Activated CD4-positive, alpha-beta T cell treated with anti-CD3 and anti-CD28 coated beads, Interleukin-2, amount 10 ng/mL, durations not matched to agents 24 days and 14 days (primary cell): ENCODE data around the gene ZNF550. TPM values are rescaled to one million over a fixed set of nuclear protein-coding genes. Genes with fewer than 3 reads are reported as not detected.

Experiments
- DNase-seq: peaks from one replicate; pipeline ENCODE4 v3.0.0; 2022
- H3K27ac Mint-ChIP-seq: one replicate; pipeline ENCODE4 v1.8.0; 2022; ENCODE audit warnings: mild to moderate bottlenecking, mixed read lengths
- H3K27me3 Mint-ChIP-seq: one replicate; pipeline ENCODE4 v1.8.0; 2022; ENCODE audit warnings: mixed read lengths
- H3K36me3 Mint-ChIP-seq: one replicate; pipeline ENCODE4 v1.8.0; 2022; ENCODE audit warnings: low read depth, mild to moderate bottlenecking, mixed read lengths
- H3K4me1 Mint-ChIP-seq: one replicate; pipeline ENCODE4 v1.8.0; 2021; ENCODE audit warnings: mixed read lengths
- H3K4me3 Mint-ChIP-seq: one replicate; pipeline ENCODE4 v1.8.0; 2022; ENCODE audit warnings: mild to moderate bottlenecking, moderate library complexity, mixed read lengths
- H3K9me3 Mint-ChIP-seq: one replicate; pipeline ENCODE4 v1.8.0; 2021; ENCODE audit warnings: mixed read lengths
- intact Hi-C: fragments of 100-400 bp; cut with micrococcal nuclease; formaldehyde crosslinking; loops from one replicate; pipeline ENCODE4 v1.15.1; 2023
- total RNA-seq: library from RNA; stranded (reverse); gene quantifications from 2 replicates; pipeline ENCODE4 v1.2.3, GENCODE V29; 2022

Gene ZNF550
- total RNA-seq, result 7.4 and 9.3 TPM in 2 replicates

DNA sequence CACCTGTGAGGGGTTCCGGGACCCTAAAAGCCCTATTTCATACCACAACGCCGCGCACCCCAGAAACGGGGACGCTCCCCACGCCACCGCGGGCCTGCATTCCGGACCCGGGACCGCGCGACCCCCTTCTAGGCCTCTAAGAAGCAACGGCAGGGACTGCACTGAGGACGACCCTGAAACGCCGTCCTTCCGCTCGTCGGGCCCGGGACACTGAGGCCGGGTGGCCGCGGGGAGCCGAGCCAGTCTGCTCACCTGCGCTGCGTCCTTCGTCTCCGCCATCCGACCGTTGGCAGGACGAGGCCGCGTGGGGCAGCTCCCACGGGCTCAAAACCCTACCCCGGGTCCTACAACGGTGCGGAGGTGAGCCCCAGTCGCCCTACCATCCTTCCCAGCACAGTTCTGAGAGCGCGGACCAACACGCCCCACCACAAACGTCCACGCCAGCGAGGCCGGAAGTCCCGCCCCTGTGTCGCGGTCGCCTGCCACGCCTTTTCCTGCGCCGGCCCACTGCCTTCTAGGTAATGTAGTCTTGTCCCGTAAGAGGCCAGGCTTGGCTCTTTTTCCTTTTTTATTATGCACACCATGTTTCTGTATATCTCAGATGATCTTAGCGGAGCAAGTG is at the start of gene ZNF550:
Gene ZNF550, minus strand, starts transcription at position 460 of the 622 bp plus-strand sequence. Its CDS starts 181 bp downstream, at position 279.
- DNase-seq, result peak; percentile 96
- intact Hi-C loops, result loop anchor here (1.0 to 5.0 kb wide), 6 partner anchors 19 to 357 kb away; partner anchors contain the start of genes ZNF17, ZNF416, ZNF417 and ZNF549
- peaks cover 45% of the 10 kb centered on the region for H3K36me3 Mint-ChIP-seq
- H3K27me3 Mint-ChIP-seq, result no peaks in the 10 kb centered on the region
- peak within 1 kb of the TSS; percentile 99 for H3K4me3 Mint-ChIP-seq
- H3K27ac Mint-ChIP-seq, result peak within 1 kb of the TSS; percentile 94
- H3K9me3 Mint-ChIP-seq, result peaks cover 29% of the 10 kb centered on the region
- H3K4me1 Mint-ChIP-seq, result peaks cover 23% of the 10 kb centered on the region

DNA sequence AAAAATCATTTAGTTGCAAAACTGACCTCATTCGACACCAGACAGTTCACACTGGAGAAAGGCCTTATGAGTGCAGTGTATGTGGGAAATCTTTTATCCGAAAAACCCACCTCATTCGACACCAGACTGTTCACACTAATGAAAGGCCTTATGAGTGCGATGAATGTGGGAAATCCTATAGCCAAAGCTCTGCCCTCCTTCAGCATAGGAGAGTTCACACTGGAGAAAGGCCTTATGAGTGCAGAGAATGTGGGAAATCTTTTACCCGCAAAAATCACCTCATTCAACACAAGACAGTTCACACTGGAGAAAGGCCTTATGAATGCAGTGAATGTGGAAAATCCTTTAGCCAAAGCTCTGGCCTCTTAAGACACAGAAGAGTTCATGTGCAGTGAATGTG is 47.3 kb upstream of the ZNF550 start:
- Mint-ChIP-seq H3K9me3 (peaks cover 27% of the 10 kb centered on the region), H3K4me3 (no peak overlapping the region), H3K4me1 (no peaks in the 10 kb centered on the region), H3K27me3 (no peaks in the 10 kb centered on the region), H3K27ac (no peak overlapping the region), H3K36me3 (peaks cover 70% of the 10 kb centered on the region)
- intact Hi-C loops, result no loop called here
- no peak for DNase-seq

DNA sequence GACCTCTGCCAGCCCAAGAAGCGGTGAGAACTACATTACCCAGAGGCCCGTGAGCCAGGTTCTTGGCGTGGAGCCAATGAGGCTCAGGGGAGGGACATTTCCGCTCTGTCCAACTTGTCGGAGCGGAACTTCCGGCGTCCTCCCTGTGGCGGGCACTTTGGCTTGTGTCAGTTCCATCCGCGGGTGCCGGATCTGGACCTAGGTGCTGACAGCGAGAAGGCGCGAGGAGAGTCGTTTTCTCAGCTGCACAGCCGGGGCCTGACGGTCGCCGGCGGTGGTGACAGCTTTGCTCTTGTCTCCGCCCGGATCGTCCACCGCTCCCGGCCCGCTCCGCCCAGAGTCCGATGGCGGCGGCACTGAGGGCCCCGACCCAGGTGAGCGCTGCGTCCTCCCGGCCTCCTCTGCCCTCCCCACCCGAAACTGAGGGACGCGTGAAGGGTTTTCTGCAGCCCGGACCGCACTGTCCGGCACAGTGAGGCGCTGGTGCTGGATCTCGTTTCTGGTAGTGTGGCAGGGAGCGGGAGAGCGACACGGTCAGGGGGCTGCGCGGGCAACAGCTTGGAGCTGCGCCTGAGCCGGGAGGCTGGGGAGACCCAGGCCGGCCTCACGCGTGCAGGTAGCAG is 40.2 kb upstream of the ZNF550 start, which contains the start of gene ZNF530:
Gene ZNF530, plus strand, starts transcription at position 125 of the 623 bp plus-strand sequence. CDS start 4,461 bp downstream, outside the sequence.
- intact Hi-C loops, result loop anchor here (1.0 kb wide), 3 partner anchors 14 to 21 kb away; partner anchors contain the start of genes ZIK1 and ZNF134
- Mint-ChIP-seq H3K9me3 (peaks cover 51% of the 10 kb centered on the region), H3K27me3 (no peaks in the 10 kb centered on the region), H3K4me3 (peak within 1 kb of the TSS; percentile 85), H3K27ac (peak within 1 kb of the TSS; percentile 74), H3K4me1 (peaks cover 14% of the 10 kb centered on the region), H3K36me3 (peaks cover 39% of the 10 kb centered on the region)
- DNase-seq, result peak; percentile 95

DNA sequence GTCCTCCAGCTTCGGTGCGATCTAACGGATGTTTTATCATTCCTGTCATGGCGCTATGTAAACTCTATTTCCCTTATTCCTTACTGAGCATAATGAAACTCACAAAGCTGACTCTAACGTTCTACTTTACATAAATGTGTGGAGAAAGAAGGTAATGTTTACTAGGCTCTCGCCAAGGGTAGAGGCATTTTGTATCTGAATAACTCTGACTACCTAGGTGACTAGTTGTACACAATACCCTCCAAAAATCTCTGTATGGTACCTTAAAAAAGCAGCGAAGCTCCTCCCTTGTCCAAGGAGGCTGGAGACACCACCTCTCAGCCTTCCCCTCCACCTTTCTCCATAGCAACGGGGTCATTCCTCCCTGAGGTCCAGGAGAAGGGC is 39.7 kb upstream of the ZNF550 start:
- Mint-ChIP-seq H3K27me3 (no peaks in the 10 kb centered on the region), H3K9me3 (peaks cover 46% of the 10 kb centered on the region), H3K27ac (peak overlapping the region; percentile 74)

DNA sequence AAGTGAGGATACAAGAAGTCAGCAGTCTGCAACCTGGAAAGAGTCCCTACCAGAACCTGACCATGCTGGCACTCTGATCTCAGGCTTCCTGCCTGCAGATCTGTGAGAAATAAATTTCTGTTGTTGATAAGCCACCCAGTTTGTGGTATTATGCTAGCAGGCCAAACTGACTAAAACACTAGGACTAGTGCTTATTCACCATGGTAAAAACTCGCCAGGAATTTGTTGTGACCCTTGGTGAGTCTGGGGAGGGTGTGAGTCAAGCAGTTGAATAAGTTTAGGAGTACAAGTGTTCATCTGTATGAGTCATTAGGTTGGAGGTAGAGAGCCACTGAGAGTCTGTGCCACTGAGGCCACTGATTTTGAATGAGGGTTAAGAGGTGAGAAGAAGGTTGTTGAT is 27.9 kb upstream of the ZNF550 start:
- Mint-ChIP-seq H3K4me1 (peaks cover 11% of the 10 kb centered on the region), H3K27ac (no peak overlapping the region), H3K27me3 (no peaks in the 10 kb centered on the region), H3K4me3 (no peak overlapping the region), H3K36me3 (peaks cover 76% of the 10 kb centered on the region), H3K9me3 (peaks cover 34% of the 10 kb centered on the region)
- intact Hi-C loops, result no loop called here
- DNase-seq, result no peak

More for the DNA sequence above, 39.7 kb upstream of the ZNF550 start:
- Mint-ChIP-seq H3K36me3 (peaks cover 34% of the 10 kb centered on the region), H3K4me3 (peak overlapping the region; percentile 85), H3K4me1 (peaks cover 14% of the 10 kb centered on the region)
- intact Hi-C loops, result loop anchor here (1.0 kb wide), 3 partner anchors 15 to 20 kb away; partner anchors contain the start of genes ZIK1 and ZNF134
- DNase-seq, result no peak

DNA sequence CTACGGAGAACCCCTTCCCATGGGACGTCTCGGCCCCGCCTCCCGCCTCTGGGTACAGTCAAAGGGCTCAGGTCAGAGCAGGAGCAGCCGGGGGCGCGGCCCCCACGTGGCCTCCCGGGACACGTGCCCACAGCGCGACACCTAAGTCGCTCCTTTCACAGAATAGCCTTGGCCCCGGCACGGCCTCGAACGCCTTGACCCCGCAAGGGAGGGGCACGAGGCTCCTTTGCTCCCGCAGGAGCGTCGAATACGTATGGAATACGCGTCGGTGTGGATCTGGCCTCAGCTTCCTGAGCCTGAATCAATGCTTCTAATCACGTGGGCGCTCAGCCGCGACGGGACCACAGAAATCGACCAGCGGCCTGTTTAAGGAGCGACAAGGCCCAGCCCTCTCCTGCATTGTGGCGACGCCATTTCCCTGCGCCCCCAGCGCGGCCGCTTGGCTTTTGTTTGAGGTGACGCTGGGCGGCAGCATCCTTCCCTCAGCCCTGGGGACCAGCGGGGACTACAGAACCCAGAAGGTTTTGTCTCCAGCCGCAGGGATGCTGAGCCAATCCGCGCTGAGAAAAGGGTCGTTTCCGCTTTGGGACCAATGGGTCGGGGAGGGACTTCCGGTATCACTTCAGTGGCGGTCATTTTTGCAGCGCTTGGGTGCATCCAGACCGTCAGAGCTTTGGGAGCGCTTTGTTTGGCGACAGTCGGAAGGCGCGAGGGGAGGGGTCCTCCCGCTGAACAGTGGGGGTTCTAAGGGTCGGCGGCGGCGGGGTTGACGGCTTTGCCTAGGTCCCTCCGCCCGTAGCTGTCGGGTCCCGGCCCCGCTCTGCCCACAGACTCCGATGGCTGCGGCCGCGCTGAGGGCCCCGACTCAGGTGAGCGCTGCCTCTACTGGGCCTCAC is 24.1 kb upstream of the ZNF550 start, which contains the start of gene ZIK1:
Gene ZIK1, plus strand, starts transcription at position 625 of the 896 bp plus-strand sequence. Its CDS starts 212 bp downstream, at position 837.
- intact Hi-C loops, result loop anchor here (1.0 to 5.0 kb wide), 2 partner anchors 16 to 171 kb away; partner anchors contain the start of genes ZNF17 and ZNF530
- Mint-ChIP-seq H3K4me1 (peaks cover 16% of the 10 kb centered on the region), H3K27me3 (no peaks in the 10 kb centered on the region), H3K27ac (peak within 1 kb of the TSS; percentile 72), H3K9me3 (peaks cover 40% of the 10 kb centered on the region), H3K4me3 (peak within 1 kb of the TSS; percentile 92), H3K36me3 (peaks cover 49% of the 10 kb centered on the region)
- DNase-seq, result peak; percentile 94

DNA sequence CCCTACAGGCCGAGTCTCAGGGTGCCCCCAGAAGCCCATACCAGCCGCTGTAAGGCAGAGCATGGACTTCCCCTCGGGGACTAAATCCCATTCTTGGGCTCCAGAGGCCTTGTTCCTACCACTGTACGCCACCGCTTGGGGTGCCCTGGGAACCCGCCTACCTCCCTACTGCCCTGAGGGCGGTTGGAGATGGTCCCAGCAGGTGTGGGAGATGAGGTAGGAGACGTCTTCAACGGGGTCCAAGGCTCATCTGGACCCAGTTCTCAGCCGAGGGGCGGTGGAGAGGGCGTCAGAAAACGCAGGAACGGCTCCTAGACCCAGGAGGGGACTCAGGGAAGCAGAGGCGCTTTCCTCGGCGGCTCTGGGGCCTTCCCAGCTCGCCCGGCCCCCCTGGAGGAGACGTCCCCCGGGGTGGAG is 23.4 kb upstream of the ZNF550 start:
- intact Hi-C loops, result loop anchor here (5.0 kb wide), 1 partner anchor 171 kb away; the partner anchor contains the start of gene ZNF17
- peak; percentile 55 for DNase-seq
- H3K4me1 Mint-ChIP-seq, result peaks cover 18% of the 10 kb centered on the region
- H3K4me3 Mint-ChIP-seq, result peak overlapping the region; percentile 92
- no peak overlapping the region for H3K27ac Mint-ChIP-seq
- H3K36me3 Mint-ChIP-seq, result peaks cover 43% of the 10 kb centered on the region
- H3K27me3 Mint-ChIP-seq, result no peaks in the 10 kb centered on the region
- H3K9me3 Mint-ChIP-seq, result peaks cover 35% of the 10 kb centered on the region

DNA sequence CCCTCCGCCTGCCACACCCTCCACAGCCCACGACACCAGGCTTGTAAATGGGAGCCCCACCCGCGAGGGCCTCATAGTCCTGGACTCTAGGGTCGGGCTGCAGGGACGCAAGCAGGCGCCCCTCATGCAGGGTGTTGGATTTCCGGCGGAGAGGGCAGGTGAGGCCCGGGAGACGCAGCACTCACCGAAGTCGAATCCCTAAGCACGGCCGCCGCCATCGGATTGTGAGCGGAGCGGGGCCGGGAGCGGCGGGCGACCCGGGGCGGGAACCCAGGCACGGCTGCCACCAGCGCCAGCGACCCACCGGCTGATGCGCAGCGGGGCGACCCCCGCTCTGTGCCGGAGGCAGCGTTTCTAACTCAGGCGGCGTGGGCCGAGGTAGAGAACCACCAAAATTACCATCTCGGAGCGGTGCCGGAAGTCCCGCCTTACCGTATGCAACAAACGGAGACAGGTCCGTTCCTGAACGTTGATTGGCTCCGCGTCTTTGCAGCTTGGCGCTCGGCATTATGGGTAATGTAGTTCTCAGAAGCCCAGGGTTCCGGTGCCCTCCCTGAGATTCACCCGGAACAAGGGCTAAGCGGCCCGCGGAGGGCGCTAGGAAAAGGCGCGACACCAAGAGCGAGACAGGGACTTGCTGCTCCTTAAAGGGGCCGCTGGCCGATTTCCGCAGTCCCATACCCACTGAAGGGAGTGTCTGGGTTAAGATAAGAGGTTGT is 19.0 kb upstream of the ZNF550 start, which contains the start of gene ZNF416:
Gene ZNF416, minus strand, starts transcription at position 425 of the 719 bp plus-strand sequence. Its CDS starts 207 bp downstream, at position 218.
- peaks cover 52% of the 10 kb centered on the region for H3K36me3 Mint-ChIP-seq
- H3K4me1 Mint-ChIP-seq, result peaks cover 19% of the 10 kb centered on the region
- peaks cover 43% of the 10 kb centered on the region for H3K9me3 Mint-ChIP-seq
- no peaks in the 10 kb centered on the region for H3K27me3 Mint-ChIP-seq
- peak within 1 kb of the TSS; percentile 84 for H3K4me3 Mint-ChIP-seq
- intact Hi-C loops, result loop anchor here (1.0 to 10.0 kb wide), 9 partner anchors 19 to 338 kb away; partner anchors contain the start of genes ZNF211, ZNF417, ZNF530 and ZNF548
- DNase-seq, result peak; percentile 98
- peak within 1 kb of the TSS; percentile 73 for H3K27ac Mint-ChIP-seq

DNA sequence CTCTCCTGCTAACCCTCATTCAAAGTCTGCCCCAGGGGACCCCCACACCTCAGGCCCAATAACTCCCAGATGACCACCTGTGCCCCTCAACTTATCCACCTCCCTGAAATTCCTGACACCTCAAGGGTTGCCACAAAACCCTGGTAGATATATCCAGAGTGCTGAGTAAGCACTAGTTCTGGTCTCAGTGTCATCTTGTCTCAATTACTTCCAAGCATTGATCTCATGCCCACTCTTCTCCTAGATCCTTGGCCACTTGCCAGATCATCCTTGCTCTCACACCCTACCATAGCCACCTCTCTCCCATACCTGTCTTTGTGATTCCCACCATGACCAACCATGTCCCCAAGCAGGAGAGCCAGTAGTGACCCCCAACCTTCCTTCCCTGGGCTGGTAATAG is 17.0 kb upstream of the ZNF550 start:
- Mint-ChIP-seq H3K9me3 (peaks cover 46% of the 10 kb centered on the region), H3K27ac (no peak overlapping the region), H3K4me3 (peak overlapping the region; percentile 1), H3K4me1 (peaks cover 18% of the 10 kb centered on the region), H3K36me3 (peaks cover 64% of the 10 kb centered on the region), H3K27me3 (no peaks in the 10 kb centered on the region)
- intact Hi-C loops, result loop anchor here (5.0 to 10.0 kb wide), 2 partner anchors 79 to 238 kb away; partner anchors contain the start of genes ZNF552 and ZNF773
- DNase-seq, result no peak

DNA sequence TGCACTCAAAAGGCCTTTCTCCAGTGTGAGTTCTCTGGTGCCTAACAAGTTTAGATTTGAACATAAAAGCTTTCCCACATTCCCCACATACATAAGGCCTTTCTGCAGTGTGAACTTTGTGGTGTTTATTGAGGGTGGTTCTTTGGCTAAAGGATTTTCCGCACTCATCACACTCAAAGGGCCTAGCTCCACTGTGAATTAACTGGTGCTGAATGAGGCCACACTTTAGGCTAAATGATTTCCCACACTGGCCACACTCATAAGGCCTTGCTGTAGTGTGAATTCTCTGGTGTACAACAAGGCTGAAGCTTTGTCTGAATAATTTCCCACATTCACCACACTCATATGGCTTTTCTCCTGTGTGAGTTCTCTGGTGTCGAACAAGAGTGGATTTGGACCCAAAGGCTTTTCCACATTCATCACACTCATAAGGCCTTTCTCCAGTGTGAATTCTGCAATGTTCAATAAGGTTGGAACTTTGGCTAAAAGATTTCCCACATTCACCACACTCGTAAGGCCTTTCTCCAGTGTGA is 12.8 kb upstream of the ZNF550 start:
- Mint-ChIP-seq H3K9me3 (peaks cover 41% of the 10 kb centered on the region), H3K4me1 (peaks cover 6% of the 10 kb centered on the region), H3K27ac (no peak overlapping the region), H3K36me3 (peaks cover 65% of the 10 kb centered on the region), H3K27me3 (no peaks in the 10 kb centered on the region), H3K4me3 (no peak overlapping the region)
- intact Hi-C loops, result loop anchor here (10.0 kb wide), 1 partner anchor 242 kb away; the partner anchor contains the start of gene ZNF552
- no peak for DNase-seq

DNA sequence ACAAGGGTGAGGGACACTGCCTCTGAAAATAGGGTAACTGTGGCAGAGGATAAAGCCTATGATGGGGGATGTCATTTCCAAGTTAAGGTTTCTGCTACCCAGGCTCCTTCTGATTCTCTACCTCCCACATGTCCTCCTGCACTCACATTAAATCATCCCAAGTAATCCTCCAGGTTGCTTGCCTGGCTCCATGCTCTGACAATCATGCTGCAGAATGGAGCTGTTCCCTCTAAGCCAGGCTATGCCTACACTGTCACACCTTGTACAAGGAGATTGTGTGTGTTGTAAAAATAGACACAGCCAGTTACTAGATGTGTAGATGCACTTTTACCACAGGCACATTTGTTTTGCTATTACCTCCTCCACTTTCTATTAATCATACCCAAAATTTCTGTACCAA is 11.0 kb upstream of the ZNF550 start:
- Mint-ChIP-seq H3K27ac (no peak overlapping the region), H3K27me3 (no peaks in the 10 kb centered on the region), H3K4me1 (no peaks in the 10 kb centered on the region), H3K9me3 (peaks cover 31% of the 10 kb centered on the region), H3K4me3 (no peak overlapping the region), H3K36me3 (peaks cover 48% of the 10 kb centered on the region)
- intact Hi-C loops, result loop anchor here (10.0 kb wide), 1 partner anchor 244 kb away; the partner anchor contains the start of gene ZNF552
- no peak for DNase-seq
